BLaER1 (cell line): Measurements from ENCODE around the gene CAD.

ENCODE experiments used
- H3K27ac ChIP-seq: shearing (Covaris generic); formaldehyde crosslinking; 2 replicates; pipeline ENCODE4 v1.8.1; 2022
- H3K27me3 ChIP-seq: shearing (Covaris generic); formaldehyde crosslinking; 2 replicates; pipeline ENCODE4 v1.8.1; 2022
- H3K36me3 ChIP-seq: shearing (Covaris generic); formaldehyde crosslinking; 2 replicates; pipeline ENCODE4 v1.8.1; 2022
- H3K4me1 ChIP-seq: shearing (Covaris generic); formaldehyde crosslinking; 2 replicates; pipeline ENCODE4 v1.8.1; 2022
- H3K4me2 ChIP-seq: shearing (Covaris generic); formaldehyde crosslinking; 2 replicates; pipeline ENCODE4 v1.8.1; 2022
- H3K4me3 ChIP-seq: shearing (Covaris generic); formaldehyde crosslinking; 2 replicates; pipeline ENCODE4 v1.8.1; 2022
- H3K9ac ChIP-seq: shearing (Covaris generic); formaldehyde crosslinking; 2 replicates; pipeline ENCODE4 v1.8.1; 2022
- H3K9me3 ChIP-seq: shearing (Covaris generic); formaldehyde crosslinking; 2 replicates; pipeline ENCODE4 v1.8.1; 2022
- H4K20me1 ChIP-seq: shearing (Covaris generic); formaldehyde crosslinking; 2 replicates; pipeline ENCODE4 v1.8.1; 2022
- Cebpa-rat ChIP-seq: shearing (Covaris generic); IDR thresholded peaks from 2 replicates; pipeline ENCODE4 v1.8.1; 2022

Gene CAD

GRCh38 chr2:27222407-27222806 lies 5.2 kb downstream of the CAD start:
- no peak for TF ChIP-seq Cebpa-rat
- Histone ChIP-seq H3K36me3 (peaks cover 87% of the 10 kb centered on the region), H4K20me1 (no peaks in the 10 kb centered on the region), H3K9me3 (no peaks in the 10 kb centered on the region), H3K27me3 (no peaks in the 10 kb centered on the region), H3K4me3 (no peak overlapping the region), H3K4me2 (no peak overlapping the region), H3K4me1 (peaks cover 20% of the 10 kb centered on the region), H3K9ac (no peak overlapping the region), H3K27ac (no peak overlapping the region)

GRCh38 chr2:27223416-27223815 lies 6.2 kb downstream of the CAD start:
- no peak overlapping the region for H3K4me3 ChIP-seq
- H3K27ac ChIP-seq, result no peak overlapping the region
- H3K27me3 ChIP-seq, result no peaks in the 10 kb centered on the region
- H4K20me1 ChIP-seq, result no peaks in the 10 kb centered on the region
- no peak overlapping the region for H3K4me2 ChIP-seq
- no peaks in the 10 kb centered on the region for H3K9me3 ChIP-seq
- no peak for TF ChIP-seq Cebpa-rat
- peaks cover 12% of the 10 kb centered on the region for H3K4me1 ChIP-seq
- H3K9ac ChIP-seq, result no peak overlapping the region
- H3K36me3 ChIP-seq, result peaks cover 97% of the 10 kb centered on the region

DNA sequence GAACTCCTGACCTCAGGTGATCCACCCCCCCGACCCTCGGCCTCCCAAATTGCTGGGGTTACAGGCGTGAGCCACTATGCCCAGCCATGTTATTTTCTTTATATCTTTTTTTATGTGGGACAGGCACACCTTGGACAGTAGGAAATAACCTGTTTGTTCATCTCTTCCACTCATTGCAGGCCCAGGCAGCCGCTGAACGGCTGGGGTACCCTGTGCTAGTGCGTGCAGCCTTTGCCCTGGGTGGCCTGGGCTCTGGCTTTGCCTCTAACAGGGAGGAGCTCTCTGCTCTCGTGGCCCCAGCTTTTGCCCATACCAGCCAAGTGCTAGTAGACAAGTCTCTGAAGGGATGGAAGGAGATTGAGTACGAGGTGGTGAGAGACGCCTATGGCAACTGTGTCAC lies 8.4 kb downstream of the CAD start:
- Histone ChIP-seq H3K27me3 (no peaks in the 10 kb centered on the region), H3K36me3 (peaks cover 98% of the 10 kb centered on the region), H4K20me1 (no peaks in the 10 kb centered on the region), H3K9me3 (no peaks in the 10 kb centered on the region), H3K27ac (no peak overlapping the region), H3K9ac (no peak overlapping the region), H3K4me1 (peaks cover 6% of the 10 kb centered on the region), H3K4me2 (no peak overlapping the region), H3K4me3 (no peak overlapping the region)
- TF ChIP-seq Cebpa-rat, result no peak

- Histone ChIP-seq H3K9ac (no peak overlapping the region), H3K4me3 (no peak overlapping the region), H3K9me3 (no peaks in the 10 kb centered on the region), H4K20me1 (peaks cover 5% of the 10 kb centered on the region; the same call in 1 of the 2 replicates), H3K4me1 (peaks cover 26% of the 10 kb centered on the region), H3K4me2 (no peak overlapping the region), H3K36me3 (peaks cover 99% of the 10 kb centered on the region), H3K27me3 (no peaks in the 10 kb centered on the region), H3K27ac (no peak overlapping the region)
- TF ChIP-seq Cebpa-rat, result no peak
These were observed 10.3 kb downstream of the CAD start for GRCh38 chr2:27227501-27227900.

DNA sequence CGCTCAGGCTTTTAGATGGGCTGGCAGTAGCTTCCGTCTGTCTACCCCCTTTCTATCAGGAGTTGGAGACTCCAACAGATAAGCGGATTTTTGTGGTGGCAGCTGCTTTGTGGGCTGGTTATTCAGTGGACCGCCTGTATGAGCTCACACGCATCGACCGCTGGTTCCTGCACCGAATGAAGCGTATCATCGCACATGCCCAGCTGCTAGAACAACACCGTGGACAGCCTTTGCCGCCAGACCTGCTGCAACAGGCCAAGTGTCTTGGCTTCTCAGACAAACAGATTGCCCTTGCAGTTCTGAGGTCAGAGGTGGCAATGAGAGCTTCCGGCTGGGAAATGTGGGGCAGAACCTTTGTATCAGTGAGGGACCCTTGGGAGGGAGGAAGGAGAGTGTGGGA lies 14.8 kb downstream of the CAD start:
- Histone ChIP-seq H3K36me3 (peaks cover 99% of the 10 kb centered on the region), H3K9ac (peak overlapping the region; percentile 46; the same call in 1 of the 2 replicates), H3K27me3 (no peaks in the 10 kb centered on the region), H3K27ac (peak overlapping the region; percentile 83), H3K9me3 (no peaks in the 10 kb centered on the region), H3K4me3 (no peak overlapping the region), H3K4me2 (peak overlapping the region; percentile 91), H3K4me1 (peaks cover 28% of the 10 kb centered on the region), H4K20me1 (peaks cover 8% of the 10 kb centered on the region; the same call in 1 of the 2 replicates)
- TF ChIP-seq Cebpa-rat, result no peak

GRCh38 chr2:27233341-27233740 lies 16.2 kb downstream of the CAD start:
- Histone ChIP-seq H3K36me3 (peaks cover 99% of the 10 kb centered on the region), H3K9me3 (no peaks in the 10 kb centered on the region), H3K27me3 (no peaks in the 10 kb centered on the region), H4K20me1 (peaks cover 8% of the 10 kb centered on the region; the same call in 1 of the 2 replicates), H3K9ac (no peak overlapping the region), H3K4me3 (no peak overlapping the region), H3K27ac (no peak overlapping the region), H3K4me1 (peaks cover 28% of the 10 kb centered on the region), H3K4me2 (no peak overlapping the region)
- TF ChIP-seq Cebpa-rat, result no peak

DNA sequence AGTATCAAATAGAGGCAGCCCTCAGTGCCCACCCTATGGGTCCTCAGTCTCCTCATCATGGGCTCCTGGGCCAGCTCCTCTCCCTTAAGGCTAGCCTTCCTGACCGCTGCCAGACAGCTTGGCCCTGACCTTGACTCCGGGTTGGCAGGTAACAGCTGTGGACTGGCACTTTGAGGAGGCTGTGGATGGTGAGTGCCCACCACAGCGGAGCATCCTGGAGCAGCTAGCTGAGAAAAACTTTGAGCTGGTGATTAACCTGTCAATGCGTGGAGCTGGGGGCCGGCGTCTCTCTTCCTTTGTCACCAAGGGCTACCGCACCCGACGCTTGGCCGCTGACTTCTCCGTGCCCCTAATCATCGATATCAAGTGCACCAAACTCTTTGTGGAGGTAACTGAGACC lies 19.0 kb downstream of the CAD start:
- Histone ChIP-seq H3K36me3 (peaks cover 100% of the 10 kb centered on the region), H3K4me1 (peaks cover 16% of the 10 kb centered on the region), H3K4me2 (no peak overlapping the region), H3K27ac (no peak overlapping the region), H3K9me3 (no peaks in the 10 kb centered on the region), H3K4me3 (no peak overlapping the region), H3K27me3 (no peaks in the 10 kb centered on the region), H4K20me1 (peaks cover 8% of the 10 kb centered on the region; the same call in 1 of the 2 replicates), H3K9ac (no peak overlapping the region)
- TF ChIP-seq Cebpa-rat, result no peak

DNA sequence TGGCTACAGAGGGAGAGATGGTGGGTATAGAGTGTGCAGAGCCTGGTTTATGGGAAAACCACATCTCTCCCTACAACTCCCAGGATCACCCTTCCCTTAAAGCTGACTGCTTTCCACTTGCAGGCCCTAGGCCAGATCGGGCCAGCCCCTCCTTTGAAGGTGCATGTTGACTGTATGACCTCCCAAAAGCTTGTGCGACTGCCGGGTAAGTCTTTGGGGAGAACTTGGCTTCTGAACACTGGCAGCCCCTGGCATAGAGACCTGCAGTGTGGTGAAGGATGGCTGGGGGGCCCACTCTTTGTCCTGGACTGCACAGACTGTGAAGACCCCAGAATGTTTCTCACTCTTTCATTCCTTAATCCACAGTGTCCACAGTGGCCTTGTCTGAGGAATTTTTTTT lies 19.5 kb downstream of the CAD start:
- Histone ChIP-seq H3K4me3 (no peak overlapping the region), H3K4me2 (no peak overlapping the region), H3K4me1 (peaks cover 16% of the 10 kb centered on the region), H3K36me3 (peaks cover 100% of the 10 kb centered on the region), H4K20me1 (peaks cover 8% of the 10 kb centered on the region; the same call in 1 of the 2 replicates), H3K9me3 (no peaks in the 10 kb centered on the region), H3K27ac (no peak overlapping the region), H3K9ac (no peak overlapping the region), H3K27me3 (no peaks in the 10 kb centered on the region)
- no peak for TF ChIP-seq Cebpa-rat

DNA sequence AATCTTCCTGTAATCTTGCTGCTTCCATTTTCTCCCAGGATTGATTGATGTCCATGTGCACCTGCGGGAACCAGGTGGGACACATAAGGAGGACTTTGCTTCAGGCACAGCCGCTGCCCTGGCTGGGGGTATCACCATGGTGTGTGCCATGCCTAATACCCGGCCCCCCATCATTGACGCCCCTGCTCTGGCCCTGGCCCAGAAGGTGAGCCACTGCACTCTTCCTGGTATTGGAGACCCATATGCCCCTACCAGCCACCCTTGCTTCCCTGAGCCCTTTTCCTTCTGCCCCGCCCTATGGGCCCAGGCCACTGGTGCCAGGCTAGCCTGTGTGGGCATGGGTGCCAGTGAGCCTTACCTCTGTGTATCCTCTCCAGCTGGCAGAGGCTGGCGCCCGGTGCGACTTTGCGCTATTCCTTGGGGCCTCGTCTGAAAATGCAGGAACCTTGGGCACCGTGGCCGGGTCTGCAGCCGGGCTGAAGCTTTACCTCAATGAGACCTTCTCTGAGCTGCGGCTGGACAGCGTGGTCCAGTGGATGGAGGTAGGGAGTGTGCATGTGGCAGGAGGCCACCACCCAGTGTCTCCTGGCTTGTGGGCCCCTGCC lies 20.3 kb downstream of the CAD start:
- Histone ChIP-seq H3K9me3 (no peaks in the 10 kb centered on the region), H3K9ac (no peak overlapping the region), H3K27me3 (no peaks in the 10 kb centered on the region), H3K4me2 (no peak overlapping the region), H3K4me3 (no peak overlapping the region), H4K20me1 (peaks cover 10% of the 10 kb centered on the region; the same call in 1 of the 2 replicates), H3K4me1 (peaks cover 16% of the 10 kb centered on the region), H3K36me3 (peaks cover 100% of the 10 kb centered on the region), H3K27ac (no peak overlapping the region)
- TF ChIP-seq Cebpa-rat, result no peak

DNA sequence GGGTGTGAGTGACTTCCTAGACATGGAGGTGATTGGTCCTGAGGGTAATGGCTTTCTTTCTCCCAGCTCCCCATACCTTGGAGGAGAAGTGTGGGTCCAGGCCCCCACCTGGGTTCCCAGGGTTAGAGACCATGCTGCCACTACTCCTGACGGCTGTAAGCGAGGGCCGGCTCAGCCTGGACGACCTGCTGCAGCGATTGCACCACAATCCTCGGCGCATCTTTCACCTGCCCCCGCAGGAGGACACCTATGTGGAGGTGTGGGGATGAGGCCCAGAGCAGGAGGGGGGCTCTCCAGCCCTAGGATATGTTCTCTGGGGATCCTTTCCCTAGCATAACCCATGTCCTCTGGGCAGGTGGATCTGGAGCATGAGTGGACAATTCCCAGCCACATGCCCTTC lies 21.8 kb downstream of the CAD start:
- H4K20me1 ChIP-seq, result peaks cover 10% of the 10 kb centered on the region; the same call in 1 of the 2 replicates
- no peak overlapping the region for H3K27ac ChIP-seq
- no peak for TF ChIP-seq Cebpa-rat
- no peaks in the 10 kb centered on the region for H3K27me3 ChIP-seq
- peaks cover 17% of the 10 kb centered on the region for H3K4me1 ChIP-seq
- no peaks in the 10 kb centered on the region for H3K9me3 ChIP-seq
- no peak overlapping the region for H3K9ac ChIP-seq
- peaks cover 100% of the 10 kb centered on the region for H3K36me3 ChIP-seq
- H3K4me3 ChIP-seq, result no peak overlapping the region
- H3K4me2 ChIP-seq, result no peak overlapping the region
